SK-N-SH treated with all-trans-retinoic acid at 6 μM for 48 hours (cell line): Measurements from ENCODE around the gene FAIM.

Source experiments
- ATAC-seq: fragments of 200-7000 bp; cut with Tn5 transposase; 3 replicates; pipeline ENCODE4 v1.9.1; 2020; ENCODE audit warnings: mild to moderate bottlenecking, moderate library complexity
- ARNTL ChIP-seq: fragments of 450-650 bp; formaldehyde crosslinking; IDR thresholded peaks from 2 replicates; pipeline ENCODE4 v1.5.0; 2020; ENCODE audit warnings: low read depth, mild to moderate bottlenecking, moderate library complexity, borderline replicate concordance
- BACH2 ChIP-seq: fragments of 250-450 bp; sonication (Bioruptor Pico); IDR thresholded peaks from 2 replicates; pipeline ENCODE4 v1.9.0; 2021; ENCODE audit warnings: mild to moderate bottlenecking, borderline replicate concordance
- CSDC2 ChIP-seq: fragments of 250-450 bp; sonication (Bioruptor Pico); IDR thresholded peaks from 2 replicates; pipeline ENCODE4 v1.5.0; 2020; ENCODE audit warnings: mild to moderate bottlenecking, moderate library complexity
- ESRRG ChIP-seq: fragments of 250-450 bp; sonication (Bioruptor Pico); IDR thresholded peaks from 2 replicates; pipeline ENCODE4 v1.6.1; 2021; ENCODE audit warnings: mild to moderate bottlenecking
- ISL1 ChIP-seq: fragments of 250-450 bp; sonication (Bioruptor Pico); IDR thresholded peaks from 2 replicates; pipeline ENCODE4 v2.1.2; 2022; ENCODE audit warnings: mild to moderate bottlenecking, moderate library complexity
- OSR1 ChIP-seq: fragments of 250-450 bp; sonication (Bioruptor Pico); IDR thresholded peaks from 2 replicates; pipeline ENCODE4 v1.8.0; 2022; ENCODE audit warnings: moderate library complexity, mild to moderate bottlenecking, inconsistent platforms
- PATZ1 ChIP-seq: fragments of 250-450 bp; sonication (Bioruptor Pico); IDR thresholded peaks from 2 replicates; pipeline ENCODE4 v1.8.0; 2020; ENCODE audit warnings: mild to moderate bottlenecking, moderate library complexity, borderline replicate concordance
- POU6F1 ChIP-seq: fragments of 250-450 bp; sonication (Bioruptor Pico); IDR thresholded peaks from 2 replicates; pipeline ENCODE4 v1.8.0; 2021; ENCODE audit warnings: low read depth, mild to moderate bottlenecking, moderate library complexity, borderline replicate concordance
- PPARA ChIP-seq: fragments of 250-450 bp; sonication (Bioruptor Pico); IDR thresholded peaks from 2 replicates; pipeline ENCODE4 v1.5.0; 2020; ENCODE audit warnings: mild to moderate bottlenecking, borderline replicate concordance
- RARB ChIP-seq: fragments of 250-450 bp; sonication (Bioruptor Pico); IDR thresholded peaks from 2 replicates; pipeline ENCODE4 v1.8.0; 2021; ENCODE audit warnings: mild to moderate bottlenecking, moderate library complexity
- SNAI2 ChIP-seq: fragments of 250-450 bp; sonication (Bioruptor Pico); IDR thresholded peaks from 2 replicates; pipeline ENCODE4 v1.5.0; 2020; ENCODE audit warnings: mild to moderate bottlenecking, moderate library complexity
- TCF4 ChIP-seq: fragments of 250-450 bp; sonication (Bioruptor Pico); IDR thresholded peaks from 2 replicates; pipeline ENCODE4 v1.8.0; 2021; ENCODE audit warnings: mild to moderate bottlenecking, moderate library complexity, borderline replicate concordance
- TOX ChIP-seq: fragments of 250-450 bp; sonication (Bioruptor Pico); IDR thresholded peaks from 2 replicates; pipeline ENCODE4 v1.8.0; 2021; ENCODE audit warnings: mild to moderate bottlenecking, moderate library complexity, borderline replicate concordance
- ZC3H10 ChIP-seq: fragments of 250-450 bp; sonication (Bioruptor Pico); IDR thresholded peaks from 2 replicates; pipeline ENCODE4 v1.5.1; 2021; ENCODE audit warnings: mild to moderate bottlenecking, moderate library complexity
- ZFP3 ChIP-seq: fragments of 250-450 bp; sonication (Bioruptor Pico); IDR thresholded peaks from 2 replicates; pipeline ENCODE4 v1.5.0; 2020; ENCODE audit warnings: mild to moderate bottlenecking, moderate library complexity
- ZFP30 ChIP-seq: fragments of 450-650 bp; formaldehyde crosslinking; IDR thresholded peaks from 2 replicates; pipeline ENCODE4 v1.5.0; 2022; ENCODE audit warnings: mild to moderate bottlenecking, moderate library complexity
- ZNF565 ChIP-seq: fragments of 450-650 bp; formaldehyde crosslinking; conservative IDR thresholded peaks from 2 replicates; pipeline ENCODE4 v1.5.0; 2020; ENCODE audit warnings: low read depth, mild to moderate bottlenecking, moderate library complexity
- ZNF8 ChIP-seq: fragments of 450-650 bp; formaldehyde crosslinking; IDR thresholded peaks from 2 replicates; pipeline ENCODE4 v1.5.0; 2020; ENCODE audit warnings: mild to moderate bottlenecking, moderate library complexity
- TF ChIP-seq, protein P1 (sequence below): fragments of 250-450 bp; sonication (Bioruptor Pico); IDR thresholded peaks from 2 replicates; pipeline ENCODE4 v1.5.1; 2021; ENCODE audit warnings: mild to moderate bottlenecking, moderate library complexity
- TF ChIP-seq, protein P2 (sequence below): fragments of 250-450 bp; sonication (Bioruptor Pico); IDR thresholded peaks from 2 replicates; pipeline ENCODE4 v1.5.0; 2020; ENCODE audit warnings: mild to moderate bottlenecking, moderate library complexity
- TF ChIP-seq, protein P3 (sequence below): fragments of 250-450 bp; sonication (Bioruptor Pico); IDR thresholded peaks from 2 replicates; pipeline ENCODE4 v1.5.1; 2020; ENCODE audit warnings: low read depth, mild to moderate bottlenecking, moderate library complexity

Gene FAIM

GRCh38 chr3:138640537-138640936 lies 32.0 kb downstream of the FAIM start:
- no peak for ATAC-seq
- TF ChIP-seq PPARA (CRISPR knock-in tag) (no peak), OSR1 (no peak), ZFP30 (CRISPR knock-in tag) (no peak), CSDC2 (CRISPR knock-in tag) (no peak), ZNF8 (CRISPR knock-in tag) (no peak), ZNF565 (CRISPR knock-in tag) (no peak), ARNTL (CRISPR knock-in tag) (no peak), PATZ1 (CRISPR knock-in tag) (no peak), ZC3H10 (CRISPR knock-in tag) (no peak), TOX (no peak), POU6F1 (CRISPR knock-in tag) (no peak), ISL1 (CRISPR knock-in tag) (no peak), SNAI2 (CRISPR knock-in tag) (no peak), BACH2 (CRISPR knock-in tag) (no peak)
- TF ChIP-seq, protein P1, sequence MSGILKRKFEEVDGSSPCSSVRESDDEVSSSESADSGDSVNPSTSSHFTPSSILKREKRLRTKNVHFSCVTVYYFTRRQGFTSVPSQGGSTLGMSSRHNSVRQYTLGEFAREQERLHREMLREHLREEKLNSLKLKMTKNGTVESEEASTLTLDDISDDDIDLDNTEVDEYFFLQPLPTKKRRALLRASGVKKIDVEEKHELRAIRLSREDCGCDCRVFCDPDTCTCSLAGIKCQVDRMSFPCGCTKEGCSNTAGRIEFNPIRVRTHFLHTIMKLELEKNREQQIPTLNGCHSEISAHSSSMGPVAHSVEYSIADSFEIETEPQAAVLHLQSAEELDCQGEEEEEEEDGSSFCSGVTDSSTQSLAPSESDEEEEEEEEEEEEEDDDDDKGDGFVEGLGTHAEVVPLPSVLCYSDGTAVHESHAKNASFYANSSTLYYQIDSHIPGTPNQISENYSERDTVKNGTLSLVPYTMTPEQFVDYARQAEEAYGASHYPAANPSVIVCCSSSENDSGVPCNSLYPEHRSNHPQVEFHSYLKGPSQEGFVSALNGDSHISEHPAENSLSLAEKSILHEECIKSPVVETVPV, result no peak
- TF ChIP-seq, protein P2, sequence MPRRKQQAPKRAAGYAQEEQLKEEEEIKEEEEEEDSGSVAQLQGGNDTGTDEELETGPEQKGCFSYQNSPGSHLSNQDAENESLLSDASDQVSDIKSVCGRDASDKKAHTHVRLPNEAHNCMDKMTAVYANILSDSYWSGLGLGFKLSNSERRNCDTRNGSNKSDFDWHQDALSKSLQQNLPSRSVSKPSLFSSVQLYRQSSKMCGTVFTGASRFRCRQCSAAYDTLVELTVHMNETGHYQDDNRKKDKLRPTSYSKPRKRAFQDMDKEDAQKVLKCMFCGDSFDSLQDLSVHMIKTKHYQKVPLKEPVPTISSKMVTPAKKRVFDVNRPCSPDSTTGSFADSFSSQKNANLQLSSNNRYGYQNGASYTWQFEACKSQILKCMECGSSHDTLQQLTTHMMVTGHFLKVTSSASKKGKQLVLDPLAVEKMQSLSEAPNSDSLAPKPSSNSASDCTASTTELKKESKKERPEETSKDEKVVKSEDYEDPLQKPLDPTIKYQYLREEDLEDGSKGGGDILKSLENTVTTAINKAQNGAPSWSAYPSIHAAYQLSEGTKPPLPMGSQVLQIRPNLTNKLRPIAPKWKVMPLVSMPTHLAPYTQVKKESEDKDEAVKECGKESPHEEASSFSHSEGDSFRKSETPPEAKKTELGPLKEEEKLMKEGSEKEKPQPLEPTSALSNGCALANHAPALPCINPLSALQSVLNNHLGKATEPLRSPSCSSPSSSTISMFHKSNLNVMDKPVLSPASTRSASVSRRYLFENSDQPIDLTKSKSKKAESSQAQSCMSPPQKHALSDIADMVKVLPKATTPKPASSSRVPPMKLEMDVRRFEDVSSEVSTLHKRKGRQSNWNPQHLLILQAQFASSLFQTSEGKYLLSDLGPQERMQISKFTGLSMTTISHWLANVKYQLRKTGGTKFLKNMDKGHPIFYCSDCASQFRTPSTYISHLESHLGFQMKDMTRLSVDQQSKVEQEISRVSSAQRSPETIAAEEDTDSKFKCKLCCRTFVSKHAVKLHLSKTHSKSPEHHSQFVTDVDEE (CRISPR knock-in tag), result no peak

GRCh38 chr3:138642226-138642926 lies 33.8 kb downstream of the FAIM start:
- TF ChIP-seq, protein P1, result no peak
- TF ChIP-seq TOX (no peak), POU6F1 (CRISPR knock-in tag) (no peak), BACH2 (CRISPR knock-in tag) (no peak), OSR1 (no peak), RARB (no peak), ESRRG (CRISPR knock-in tag) (no peak), CSDC2 (CRISPR knock-in tag) (no peak), ISL1 (CRISPR knock-in tag) (no peak), SNAI2 (CRISPR knock-in tag) (no peak), TCF4 (CRISPR knock-in tag) (no peak), ARNTL (CRISPR knock-in tag) (no peak), ZFP3 (no peak), ZNF8 (CRISPR knock-in tag) (no peak), ZC3H10 (CRISPR knock-in tag) (no peak), ZNF565 (CRISPR knock-in tag) (no peak), PPARA (CRISPR knock-in tag) (no peak)
- TF ChIP-seq, protein P3, sequence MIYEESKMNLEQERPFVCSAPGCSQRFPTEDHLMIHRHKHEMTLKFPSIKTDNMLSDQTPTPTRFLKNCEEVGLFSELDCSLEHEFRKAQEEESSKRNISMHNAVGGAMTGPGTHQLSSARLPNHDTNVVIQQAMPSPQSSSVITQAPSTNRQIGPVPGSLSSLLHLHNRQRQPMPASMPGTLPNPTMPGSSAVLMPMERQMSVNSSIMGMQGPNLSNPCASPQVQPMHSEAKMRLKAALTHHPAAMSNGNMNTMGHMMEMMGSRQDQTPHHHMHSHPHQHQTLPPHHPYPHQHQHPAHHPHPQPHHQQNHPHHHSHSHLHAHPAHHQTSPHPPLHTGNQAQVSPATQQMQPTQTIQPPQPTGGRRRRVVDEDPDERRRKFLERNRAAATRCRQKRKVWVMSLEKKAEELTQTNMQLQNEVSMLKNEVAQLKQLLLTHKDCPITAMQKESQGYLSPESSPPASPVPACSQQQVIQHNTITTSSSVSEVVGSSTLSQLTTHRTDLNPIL (CRISPR knock-in tag), result no peak
- no peak for ATAC-seq
